OCI-LY7 (cell line): Measurements from ENCODE around the gene WNT2B.

Experiments used
- EZH2phosphoT487 ChIP-seq: fragments of 200-600 bp; sonication (generic); IDR thresholded peaks from 2 replicates; pipeline ENCODE4 v1.6.1; 2018; ENCODE audit warnings: low read depth, borderline replicate concordance, mild to moderate bottlenecking, mixed run types, antibody characterized with exemption, low read length, moderate library complexity, mixed read lengths
- TF ChIP-seq, protein P1 (sequence below): fragments of 200-600 bp; sonication (generic); conservative IDR thresholded peaks from 2 replicates; pipeline ENCODE4 v1.5.1; 2014; ENCODE audit warnings: mild to moderate bottlenecking, antibody characterized with exemption, low read length, moderate library complexity, mixed read lengths

DNA sequence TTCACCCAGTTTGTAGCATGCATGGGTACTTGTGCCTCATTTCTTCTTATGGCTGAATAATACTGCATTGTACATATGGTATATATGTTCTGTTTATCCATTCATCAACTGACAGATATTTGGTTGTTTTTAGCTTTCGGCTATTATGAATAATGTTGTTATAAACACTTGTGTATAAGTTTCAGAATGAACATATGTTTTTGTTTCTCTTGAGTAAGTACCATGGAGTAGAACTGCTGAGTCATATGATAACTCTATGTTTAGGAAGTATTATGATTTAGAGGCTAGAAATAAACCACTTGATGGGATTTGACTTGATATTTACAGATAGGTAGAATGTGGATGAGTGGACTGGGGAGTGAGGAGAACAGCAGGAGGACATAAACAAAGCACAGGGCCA, 48.6 kb downstream of the WNT2B start:
- TF ChIP-seq, protein P1, sequence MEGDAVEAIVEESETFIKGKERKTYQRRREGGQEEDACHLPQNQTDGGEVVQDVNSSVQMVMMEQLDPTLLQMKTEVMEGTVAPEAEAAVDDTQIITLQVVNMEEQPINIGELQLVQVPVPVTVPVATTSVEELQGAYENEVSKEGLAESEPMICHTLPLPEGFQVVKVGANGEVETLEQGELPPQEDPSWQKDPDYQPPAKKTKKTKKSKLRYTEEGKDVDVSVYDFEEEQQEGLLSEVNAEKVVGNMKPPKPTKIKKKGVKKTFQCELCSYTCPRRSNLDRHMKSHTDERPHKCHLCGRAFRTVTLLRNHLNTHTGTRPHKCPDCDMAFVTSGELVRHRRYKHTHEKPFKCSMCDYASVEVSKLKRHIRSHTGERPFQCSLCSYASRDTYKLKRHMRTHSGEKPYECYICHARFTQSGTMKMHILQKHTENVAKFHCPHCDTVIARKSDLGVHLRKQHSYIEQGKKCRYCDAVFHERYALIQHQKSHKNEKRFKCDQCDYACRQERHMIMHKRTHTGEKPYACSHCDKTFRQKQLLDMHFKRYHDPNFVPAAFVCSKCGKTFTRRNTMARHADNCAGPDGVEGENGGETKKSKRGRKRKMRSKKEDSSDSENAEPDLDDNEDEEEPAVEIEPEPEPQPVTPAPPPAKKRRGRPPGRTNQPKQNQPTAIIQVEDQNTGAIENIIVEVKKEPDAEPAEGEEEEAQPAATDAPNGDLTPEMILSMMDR: no peak
- no peak for TF ChIP-seq EZH2phosphoT487
